NCI-H1694 (cell line): ENCODE measurements around the gene TMC8.
"Not testable (repeated sequence)": the region's sequence is repeated elsewhere in the genome, so short reads cannot be mapped to it uniquely, and the experiment has no call there.

ENCODE experiments used
- DNase-seq: peaks from one replicate; lab custom pipeline; 2025; lab: John Stamatoyannopoulos, UW

The TMC8 gene

DNA sequence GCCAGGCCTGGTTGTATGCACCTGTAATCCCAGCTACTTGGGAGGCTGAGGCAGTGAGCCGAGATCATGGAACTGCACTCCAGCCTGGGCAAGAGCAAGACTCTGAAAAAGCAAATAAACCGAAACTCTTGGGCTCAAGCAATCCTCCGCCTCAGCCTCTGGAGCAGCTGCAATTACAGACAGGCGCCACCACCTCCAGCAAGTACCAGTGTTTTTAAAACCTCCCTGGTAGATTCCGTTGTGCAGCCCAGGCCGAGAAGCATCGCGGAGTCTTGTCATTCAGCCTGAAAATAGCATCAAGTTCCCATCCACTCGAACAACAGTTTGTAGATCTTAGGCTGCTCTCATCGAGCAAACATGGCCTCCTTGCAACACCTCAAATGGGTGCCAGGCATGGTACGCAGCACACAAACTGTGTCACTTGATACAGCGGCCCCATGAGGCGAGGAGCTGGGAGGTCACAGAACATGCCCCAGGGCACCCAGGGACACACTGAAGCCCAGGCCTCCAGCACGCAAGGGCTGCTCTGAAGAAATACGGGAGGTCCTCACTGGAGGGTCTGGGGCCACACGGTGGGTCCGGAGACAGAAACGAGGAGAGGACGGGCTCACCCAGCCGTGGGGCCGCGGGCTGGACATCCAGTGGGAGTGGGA lies 20.1 kb upstream of the TMC8 start:
- no peak for DNase-seq

DNA sequence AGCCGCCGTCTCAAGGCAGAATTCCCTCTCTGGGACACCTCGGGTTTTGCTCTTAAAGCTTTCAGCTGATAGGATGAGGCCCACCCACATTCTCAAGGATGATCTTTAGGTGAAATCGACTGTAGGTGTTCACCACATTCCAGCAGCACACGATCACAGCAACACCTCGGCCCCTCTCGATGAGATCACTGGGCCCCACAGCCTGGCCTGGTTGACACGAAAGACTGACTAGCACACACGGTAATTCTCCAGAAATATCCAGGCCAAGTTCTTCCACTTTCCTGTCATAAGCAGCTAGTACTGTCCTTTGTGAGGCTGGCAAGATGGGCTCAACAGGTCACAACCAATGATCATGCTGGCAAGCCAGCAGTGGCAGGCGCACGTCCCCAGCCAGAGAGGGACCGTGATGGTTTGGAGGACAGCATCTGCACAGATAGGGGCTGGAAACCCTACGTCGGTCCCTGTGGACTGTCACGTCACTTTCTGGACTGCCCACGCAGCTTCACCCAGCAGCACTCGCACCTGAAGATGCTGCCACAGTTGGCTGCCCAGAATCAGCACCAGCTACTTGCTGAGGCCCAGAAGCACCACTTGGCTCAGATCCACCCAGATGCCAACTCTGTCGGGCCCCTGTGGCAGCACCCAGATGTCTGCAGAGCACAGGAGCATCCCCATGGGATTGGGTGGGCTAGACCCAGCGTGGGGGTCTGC lies 19.4 kb upstream of the TMC8 start:
- DNase-seq: no peak

DNA sequence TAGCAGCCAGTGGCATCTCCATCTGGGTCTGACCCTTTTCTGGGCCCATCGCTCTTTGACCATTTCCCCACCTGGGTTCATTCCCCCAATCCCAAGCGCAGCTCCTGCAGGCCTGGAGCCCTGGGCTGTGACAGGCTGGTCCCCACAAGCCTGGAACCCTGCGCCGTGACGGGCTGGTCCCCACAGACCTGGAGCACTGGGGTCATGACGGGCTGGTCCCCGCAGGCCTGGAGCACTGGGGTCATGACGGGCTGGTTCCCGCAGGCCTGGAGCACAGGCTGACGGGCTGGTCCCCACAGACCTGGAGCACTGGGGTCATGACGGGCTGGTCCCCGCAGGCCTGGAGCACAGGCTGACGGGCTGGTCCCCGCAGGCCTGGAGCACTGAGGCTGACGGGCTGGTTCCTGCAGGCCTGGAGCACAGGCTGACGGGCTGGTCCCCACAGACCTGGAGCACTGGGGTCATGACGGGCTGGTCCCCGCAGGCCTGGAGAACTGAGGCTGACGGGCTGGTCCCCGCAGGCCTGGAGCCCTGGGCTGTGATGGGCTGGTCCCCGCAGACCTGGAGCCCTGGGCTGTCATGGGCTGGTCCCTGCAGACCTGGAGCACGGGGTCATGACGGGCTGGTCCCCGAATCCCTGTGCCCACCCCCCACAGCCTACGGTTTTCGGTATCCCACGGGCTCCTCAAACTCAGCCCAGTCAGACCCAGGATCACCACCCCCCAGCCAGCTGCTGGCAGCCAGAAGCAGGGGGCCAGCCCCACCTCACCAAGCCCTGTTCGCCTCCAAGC lies 18.6 kb upstream of the TMC8 start:
- no peak for DNase-seq

DNA sequence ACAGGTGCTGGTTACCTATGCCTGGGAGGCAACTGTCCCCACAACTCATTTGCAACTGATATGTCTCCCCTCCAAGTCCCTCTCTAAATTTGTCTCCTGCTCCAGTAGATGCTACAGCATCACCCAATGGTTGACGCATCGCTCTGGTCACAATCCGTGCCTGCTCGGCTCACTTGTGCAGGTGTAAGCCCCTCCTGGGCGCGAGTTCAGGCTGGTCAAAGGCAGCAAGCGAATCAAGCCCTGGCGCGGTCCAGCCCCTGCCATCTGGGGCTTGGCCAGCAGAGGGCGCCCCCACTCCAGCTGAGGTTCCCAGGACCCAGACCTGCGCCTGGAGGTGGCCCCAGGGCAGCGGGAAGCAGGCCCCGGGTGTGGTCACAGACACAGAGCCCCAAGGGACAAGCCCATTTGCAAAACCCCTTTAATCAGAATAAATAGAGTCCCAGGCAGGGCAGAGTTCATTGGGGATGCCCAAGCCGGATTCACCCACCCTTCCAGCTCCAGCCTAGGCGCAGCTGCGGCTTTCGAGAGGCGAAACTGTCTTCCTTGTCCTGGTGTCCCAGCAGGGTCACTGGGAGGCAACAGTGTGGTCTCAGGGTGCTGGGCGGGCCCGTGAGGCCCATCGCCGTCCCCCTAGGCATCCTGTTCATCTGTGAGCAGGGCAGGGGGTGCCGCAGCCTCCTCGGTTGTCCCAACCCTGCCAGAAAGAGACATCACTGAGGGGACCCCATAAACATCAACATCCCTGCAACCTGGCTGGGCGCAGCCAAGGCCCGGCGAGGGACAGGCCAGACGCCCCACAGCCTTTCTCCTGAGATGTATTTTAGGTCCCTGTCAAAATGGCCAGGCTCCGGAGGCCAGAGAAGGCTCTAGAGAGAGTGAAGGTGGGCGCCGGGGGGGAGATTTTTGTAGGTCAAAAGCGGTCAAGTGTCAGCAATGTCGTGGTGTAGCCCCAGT lies 17.8 kb upstream of the TMC8 start:
- DNase-seq: peak; percentile 42

DNA sequence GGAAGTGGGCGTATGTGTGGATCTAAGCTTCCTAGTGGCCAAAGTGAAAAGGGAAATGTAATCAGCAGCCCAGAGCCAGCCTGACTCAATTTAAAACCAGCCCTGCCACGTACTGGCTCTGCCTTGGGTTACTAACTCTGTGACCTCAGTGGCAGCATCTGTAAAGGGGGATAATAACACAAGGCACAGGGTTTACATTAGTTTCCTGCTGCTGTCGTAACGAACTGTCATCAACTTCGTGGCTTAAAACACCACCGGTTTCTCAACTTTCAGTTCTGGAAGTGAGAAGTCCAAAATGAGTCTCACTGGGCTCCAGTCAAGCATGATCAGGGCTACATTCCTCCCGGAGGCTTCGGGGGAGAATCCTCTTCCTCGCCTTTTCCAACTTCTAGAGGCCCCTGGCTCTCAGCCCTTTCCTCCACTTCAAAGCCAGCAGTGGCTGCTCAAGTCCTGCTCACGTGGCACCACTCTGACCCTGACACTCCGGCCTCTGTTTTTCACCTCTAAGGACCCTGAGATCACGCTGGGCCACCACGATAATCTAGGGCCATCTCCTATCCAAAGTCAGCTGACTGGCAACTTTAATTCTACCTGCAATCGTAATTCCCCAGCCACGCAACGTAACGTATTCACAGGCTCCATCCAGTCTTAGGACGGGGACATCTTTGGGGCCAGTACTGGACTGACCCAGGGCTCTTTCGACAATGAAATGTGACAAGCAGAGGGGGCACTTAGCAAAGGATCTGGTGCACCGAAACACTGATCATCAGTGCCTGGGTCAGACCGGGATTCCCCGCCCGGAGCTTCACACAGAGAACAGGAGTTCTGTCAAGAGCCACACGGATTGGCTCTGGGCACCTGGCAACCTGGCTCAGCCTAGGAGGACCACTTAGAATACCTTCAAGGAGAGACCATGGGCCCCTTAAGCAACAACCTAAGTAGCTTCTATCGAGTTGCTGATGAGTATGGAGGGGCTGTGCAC lies 16.5 kb upstream of the TMC8 start:
- DNase-seq: no peak

DNA sequence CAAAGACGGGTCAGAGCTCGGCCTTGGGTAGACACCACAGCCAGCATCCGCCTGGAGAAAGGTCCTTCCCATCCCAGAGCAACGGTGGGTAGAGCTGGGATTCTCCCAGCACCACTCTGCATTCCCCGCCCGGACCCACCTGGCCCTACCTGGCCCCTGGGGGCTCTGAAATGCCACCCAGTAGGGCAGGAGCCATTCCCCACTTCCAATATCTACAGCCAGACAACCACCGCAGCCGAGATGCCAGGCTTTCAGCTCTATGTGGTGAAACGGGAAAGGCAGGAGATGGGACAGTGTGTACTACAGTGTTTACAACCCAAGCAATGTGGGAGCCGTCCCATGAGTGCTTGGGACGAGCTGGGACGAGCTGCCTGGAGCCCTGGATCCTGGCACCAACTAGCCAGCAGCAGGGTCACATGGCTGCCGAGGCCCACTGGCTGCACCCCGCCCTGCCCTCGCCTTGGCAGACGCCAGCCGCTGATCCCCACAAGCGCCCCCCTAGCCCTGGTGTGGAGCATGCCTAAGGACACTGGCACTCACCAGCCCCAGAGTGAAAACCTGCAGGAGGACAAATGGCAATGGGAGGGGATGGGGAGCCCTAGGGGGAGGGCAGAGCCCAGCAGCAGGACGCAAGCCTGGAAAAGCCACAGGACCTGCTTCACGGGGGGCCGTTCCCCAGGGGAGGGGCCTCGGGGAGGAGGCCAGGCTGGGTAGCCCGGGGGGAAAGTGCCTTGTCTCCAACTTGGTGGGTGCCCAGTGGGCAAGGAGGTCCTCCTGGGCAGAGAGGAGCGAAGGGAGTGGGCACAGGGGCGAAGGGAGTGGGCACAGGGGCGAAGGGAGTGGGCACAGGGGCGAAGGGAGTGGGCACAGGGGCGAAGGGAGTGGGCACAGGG lies 15.5 kb upstream of the TMC8 start:
- no peak for DNase-seq

DNA sequence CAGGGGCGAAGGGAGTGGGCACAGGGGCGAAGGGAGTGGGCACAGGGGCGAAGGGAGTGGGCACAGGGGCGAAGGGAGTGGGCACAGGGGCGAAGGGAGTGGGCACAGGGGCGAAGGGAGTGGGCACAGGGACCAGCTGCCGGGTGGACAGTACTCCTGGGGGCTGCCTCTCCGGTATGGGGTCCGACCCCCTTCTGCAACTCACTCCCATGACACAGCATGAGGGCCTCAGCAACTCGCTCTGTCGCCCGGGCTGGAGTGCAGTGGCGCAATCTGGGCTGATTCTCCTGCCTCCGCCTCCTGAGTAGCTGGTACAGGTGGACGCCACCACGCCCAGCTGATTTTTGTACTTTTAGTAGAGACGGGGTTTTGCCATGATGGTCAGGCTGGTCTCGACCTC lies 14.8 kb upstream of the TMC8 start:
- not testable (repeated sequence) for DNase-seq

DNA sequence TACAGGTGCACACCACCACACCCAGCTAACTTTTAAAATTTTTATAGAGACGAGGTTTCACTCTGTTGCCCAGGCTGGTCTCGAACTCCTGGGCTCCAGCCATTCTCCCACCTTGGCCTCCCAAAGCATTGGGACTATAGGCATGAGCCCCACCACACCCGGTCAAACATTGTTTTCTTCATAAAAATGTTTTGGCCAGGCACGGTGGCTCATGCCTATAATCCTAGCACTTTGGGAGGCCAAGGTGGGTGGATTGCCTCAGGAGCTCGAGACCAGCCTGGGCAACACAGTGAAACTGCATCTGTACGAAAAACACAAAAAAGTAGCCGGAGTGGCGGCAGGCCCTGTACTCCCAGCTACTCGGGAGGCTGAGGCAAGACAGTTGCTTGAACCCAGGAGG lies 14.2 kb upstream of the TMC8 start:
- no peak for DNase-seq

DNA sequence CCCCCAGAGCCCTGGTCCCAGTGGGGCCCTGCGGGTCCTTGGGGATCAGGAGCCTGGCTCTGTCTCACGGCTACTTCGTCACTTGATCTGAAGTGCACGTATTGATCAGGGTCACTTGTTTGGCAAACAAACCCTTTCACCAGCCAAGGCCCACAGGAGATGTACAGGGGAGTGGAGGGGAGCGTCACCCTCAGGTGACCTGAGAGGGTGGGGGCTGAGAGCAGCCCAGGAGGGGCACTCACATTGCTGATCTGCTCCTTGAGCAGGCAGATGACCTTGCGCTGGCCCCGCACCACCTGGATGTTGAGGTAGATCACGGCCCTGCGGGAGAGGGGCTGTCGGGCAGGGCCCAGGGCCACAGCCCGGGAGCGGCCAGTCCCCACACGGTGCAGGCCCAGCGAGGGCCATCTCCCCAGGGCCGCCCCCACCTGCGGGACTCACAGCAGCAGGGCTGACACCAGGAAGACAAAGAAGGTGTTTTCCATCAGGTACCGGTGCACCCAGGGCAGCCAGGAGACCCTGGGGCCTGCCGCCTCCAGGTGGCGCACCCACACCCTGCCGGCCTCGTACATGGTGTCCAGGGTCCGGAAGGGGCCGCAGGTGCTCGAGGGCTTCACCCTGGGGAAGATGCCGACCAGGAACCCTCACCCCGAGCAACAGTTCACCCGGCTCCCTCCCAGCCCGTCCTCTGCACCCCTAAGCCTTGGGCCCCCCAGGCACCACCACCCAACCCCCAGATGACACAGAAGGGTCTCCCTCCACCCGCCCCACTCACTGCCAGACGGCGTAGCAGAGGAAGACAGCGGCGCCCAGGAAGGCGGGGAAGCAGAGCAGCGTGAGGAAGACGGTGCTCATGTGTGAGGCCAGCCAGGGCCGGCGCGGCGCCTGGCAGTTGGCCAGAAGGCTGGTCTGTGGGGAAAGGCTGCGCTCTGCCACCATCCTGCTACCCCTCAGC lies 13.3 kb upstream of the TMC8 start:
- peak; percentile 18 for DNase-seq

DNA sequence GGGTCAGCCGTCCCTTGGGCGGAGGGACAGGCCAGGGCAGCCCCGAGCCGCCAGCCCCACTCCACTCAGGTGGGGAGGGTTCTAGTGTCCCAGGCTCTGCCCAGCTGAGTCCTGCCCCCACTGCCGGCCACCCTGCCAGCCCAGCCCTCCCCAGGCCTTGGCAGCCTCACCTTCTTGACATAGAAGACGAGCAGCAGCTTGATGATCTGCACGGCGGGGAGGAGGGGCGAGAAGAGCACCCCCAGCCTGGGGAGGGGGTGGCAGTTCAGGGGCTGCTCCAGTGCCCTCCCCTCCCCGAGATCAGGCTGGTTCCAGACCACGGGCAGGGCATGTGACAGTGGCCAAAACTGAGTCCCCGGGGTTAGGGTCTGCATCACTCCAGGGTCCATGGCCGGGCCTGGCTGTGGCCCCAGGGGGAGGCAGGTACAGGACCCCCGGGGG lies 11.8 kb upstream of the TMC8 start:
- no peak for DNase-seq

DNA sequence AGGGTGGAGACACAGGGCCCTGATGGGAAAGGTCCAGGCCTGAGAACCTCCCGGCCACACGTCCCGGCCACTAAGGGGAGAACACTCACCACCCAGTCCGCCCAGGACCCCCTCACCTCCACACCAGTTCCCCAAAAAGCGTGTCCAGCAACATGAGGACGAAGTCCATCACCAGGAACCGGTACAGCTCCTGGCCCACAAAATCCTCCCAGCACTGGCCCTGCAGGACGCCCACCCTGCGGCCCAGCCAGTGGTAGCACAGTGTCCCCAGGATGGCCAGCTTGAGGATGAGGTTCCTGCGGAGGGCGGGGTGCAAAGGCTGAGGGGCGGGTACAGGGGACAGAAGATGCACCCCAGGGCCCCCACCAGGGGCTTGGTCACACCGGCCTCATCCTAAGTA lies 10.0 kb upstream of the TMC8 start:
- DNase-seq: no peak

DNA sequence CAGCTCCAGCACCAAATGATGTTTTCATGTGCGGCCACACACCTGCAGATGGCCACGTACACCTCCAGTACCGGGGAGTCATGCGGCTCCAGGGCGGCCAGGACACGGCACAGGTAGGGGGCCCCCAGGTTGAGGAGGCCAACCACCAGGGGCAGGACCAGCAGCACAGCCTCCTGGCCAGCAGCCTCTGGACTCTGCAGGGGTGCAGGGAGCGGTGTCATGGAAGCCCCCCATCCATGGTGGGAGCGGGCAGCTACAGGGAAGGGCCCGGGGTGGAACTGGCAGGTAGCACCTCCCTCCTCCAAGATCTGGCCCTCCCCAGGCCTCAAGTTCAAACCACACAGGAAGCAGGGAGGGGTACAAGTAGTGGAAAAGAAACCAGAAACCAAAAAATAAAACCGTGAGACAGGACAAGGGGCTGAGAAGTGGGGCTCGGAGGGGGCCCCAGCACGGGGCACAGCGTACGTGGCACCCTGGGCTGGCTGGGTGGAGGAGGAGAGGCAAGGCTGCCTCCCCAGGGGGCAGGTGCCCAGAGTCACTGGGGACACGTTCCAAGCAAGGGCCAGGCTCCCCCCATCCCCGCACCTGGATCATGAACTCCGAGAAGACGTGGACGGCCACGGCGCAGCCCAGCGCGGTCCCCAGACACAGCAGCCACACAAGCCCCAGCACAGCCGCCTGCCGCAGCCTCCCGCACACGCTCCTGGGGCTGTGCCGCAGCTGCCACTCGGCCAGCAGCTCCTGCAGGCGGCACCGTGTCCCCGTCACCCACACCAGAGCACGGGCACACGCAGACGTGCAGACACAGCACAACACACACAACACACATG lies 9.4 kb upstream of the TMC8 start:
- no peak for DNase-seq

DNA sequence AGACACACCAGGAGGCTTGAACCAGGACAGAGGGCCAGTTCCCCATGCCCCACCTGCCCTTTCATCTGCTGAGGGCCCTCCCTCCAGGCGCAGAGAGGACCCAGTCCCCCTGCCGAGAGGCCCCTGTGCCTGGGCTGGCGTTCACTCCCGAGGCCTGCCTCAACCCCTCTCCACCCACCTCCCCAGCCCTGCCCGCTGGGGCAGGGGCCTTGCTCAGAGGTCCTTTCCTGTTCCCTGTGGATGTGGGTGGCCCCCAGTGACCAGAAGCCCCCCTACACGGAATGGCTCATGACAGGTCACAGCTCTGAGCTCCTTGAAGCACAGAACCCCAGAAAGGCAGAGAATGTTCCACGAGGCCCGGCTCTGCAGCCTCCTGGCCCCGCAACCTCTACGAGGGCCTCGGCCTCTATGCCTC lies 8.8 kb upstream of the TMC8 start:
- DNase-seq: no peak

DNA sequence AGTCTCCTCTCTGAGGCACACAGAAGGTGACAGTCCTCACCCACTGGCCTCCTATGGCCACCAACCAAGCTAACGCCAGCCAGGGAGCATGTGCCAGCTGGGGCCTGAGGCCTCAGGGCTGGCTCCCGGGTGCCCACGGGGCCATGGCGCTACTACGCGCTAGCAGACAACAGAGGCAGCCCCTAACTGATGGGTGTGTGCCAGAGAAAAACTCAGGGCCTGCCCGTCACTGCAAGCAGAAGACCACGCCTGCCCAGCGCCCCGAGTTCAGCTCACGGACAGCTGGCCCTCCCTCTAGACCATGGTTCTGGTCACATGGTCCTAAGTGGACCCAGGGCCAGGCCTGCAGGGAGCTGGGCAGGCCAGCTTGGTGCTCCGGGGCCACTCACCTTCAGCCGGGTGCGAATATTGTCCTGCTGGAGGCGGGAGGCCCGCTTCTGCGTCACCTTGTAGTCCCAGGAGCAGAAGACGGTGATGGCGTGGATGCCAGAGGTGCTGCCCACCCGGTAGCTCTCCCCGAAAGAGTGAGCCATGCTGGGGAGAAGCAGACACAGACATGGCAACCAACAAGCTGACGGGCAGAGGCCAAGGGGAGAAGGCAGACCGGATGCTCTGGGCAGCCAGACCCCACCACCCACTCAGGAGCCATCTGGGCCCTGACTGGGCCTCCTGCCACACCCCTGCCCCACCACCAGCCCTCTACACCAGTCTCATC lies 8.2 kb upstream of the TMC8 start:
- no peak for DNase-seq

DNA sequence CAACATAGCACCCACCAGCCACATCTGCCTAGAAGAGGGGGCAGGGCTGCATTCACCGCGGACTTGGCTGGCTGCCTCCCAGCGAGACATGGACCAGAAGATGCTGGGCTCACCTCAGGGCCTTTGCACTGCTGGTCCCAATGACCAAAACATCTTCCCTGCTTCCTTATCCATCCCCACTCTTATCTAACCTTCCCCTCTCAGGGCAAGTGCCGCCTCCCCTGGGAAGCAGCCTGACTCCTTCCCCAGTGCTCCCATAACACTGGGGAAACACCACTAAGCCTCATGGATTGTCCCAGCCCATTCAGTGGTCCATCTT lies 7.7 kb upstream of the TMC8 start:
- no peak for DNase-seq

DNA sequence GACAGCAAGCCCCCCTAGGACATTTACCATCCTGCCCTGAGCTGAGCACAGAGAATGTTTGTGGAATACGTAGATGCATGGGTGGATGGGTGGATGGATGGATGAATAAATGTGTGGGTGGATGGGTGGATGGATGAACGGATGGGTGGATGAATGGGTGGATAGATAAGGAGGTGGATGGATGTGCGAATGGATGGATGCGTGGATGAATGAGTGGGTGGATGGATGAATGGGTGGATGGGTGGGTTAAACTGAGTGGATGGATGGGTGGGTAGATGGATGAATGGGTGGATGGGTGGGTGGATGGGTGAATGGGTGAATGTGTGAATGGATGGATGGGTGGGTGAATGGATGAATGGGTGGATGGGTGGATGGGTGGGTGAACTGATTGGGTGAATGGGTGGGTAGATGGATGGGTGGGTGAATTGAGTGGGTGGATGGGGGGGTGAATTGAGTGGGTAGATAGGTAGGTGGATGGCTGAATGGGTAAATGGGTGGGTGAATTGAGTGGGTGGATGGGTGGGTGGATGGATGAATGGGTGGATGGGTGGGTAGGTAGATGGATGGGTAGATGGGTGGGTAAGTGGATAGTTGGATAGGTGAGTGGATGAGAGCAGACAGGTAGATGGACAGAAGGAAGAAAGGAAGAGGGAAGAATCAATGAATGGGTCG lies 7.2 kb upstream of the TMC8 start:
- no peak for DNase-seq
